ENCODE results near the gene SAP30L.

The SAP30L gene

DNA sequence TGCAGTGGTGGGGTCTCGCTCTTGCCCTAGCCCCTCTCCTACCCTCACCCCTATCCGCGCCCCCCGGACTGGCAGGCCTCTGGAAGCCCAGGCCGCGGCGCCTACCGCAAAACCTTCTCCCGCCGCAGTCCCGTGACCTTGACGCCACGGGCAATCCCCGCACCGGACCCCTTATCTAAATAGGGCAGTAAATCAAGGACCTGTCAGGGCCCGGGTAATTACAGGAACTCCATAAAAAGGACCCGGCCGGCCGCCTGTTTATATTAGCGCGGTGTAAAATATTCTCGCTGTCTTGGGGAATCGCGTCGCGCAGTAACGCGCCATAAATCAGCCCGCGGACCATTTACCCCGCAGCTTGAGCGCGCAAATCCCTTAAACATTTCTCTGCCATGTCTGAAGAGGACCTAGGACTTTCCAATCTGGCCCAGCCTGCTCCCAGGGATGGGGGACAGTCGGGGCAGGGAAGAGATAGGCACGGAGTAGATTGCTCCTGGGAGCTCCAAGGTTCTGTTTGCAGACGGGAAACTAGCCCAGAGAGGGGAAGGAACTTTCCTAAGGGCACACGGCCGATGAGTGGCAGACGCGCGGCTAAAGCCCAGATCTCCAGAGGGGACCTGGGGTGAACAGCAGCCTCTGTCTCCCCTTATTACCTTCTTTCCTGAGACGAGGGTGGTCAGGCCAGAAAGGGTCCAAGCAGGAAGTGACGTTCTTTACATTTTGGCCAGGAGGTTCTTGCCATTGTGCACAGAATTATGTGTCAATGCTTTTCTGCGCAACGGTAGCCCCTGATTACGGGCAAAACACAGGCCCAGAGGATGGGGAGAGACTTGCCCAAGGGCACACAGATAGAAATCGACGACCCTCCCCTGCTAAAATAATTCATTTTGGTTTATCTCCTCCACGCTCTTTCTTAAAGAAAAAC is 37.0 kb downstream of the SAP30L start:
- DNase-seq = no peak

DNA sequence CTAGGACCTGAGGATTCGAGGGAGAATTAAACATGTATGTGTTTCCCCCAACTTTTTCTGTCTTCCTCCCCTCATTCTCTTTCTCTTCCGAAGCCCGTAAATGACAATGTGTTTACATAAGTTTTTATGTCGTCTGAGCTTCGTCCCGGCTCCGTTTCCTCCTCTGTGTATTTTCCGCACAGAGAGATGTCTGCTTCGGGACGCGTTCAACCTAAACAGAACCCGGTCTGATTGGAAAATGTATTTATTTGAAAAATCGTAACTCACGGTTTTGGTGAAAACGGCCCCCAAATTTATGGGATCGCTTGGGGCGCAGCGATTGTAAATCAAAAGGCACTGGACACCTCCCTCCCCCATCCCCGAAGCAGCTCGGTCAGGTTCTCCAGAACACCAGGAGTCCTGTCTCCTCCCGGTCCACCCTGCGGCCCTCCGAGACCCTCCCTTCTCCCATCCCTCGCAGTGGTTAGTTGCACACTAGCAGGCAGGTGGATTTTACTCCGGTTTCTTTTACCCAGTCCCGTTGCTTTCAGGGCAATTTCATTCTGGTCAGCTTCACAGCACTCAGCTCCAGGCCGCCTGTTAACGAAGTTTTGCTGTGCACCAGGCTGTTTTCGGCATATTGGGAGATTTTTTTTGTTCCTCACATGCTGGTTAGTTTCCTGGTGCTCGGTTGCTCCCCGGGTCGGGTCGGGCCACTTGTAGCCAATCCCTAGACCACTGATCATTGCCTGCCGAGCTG is 38.0 kb downstream of the SAP30L start:
- DNase-seq = no peak

DNA sequence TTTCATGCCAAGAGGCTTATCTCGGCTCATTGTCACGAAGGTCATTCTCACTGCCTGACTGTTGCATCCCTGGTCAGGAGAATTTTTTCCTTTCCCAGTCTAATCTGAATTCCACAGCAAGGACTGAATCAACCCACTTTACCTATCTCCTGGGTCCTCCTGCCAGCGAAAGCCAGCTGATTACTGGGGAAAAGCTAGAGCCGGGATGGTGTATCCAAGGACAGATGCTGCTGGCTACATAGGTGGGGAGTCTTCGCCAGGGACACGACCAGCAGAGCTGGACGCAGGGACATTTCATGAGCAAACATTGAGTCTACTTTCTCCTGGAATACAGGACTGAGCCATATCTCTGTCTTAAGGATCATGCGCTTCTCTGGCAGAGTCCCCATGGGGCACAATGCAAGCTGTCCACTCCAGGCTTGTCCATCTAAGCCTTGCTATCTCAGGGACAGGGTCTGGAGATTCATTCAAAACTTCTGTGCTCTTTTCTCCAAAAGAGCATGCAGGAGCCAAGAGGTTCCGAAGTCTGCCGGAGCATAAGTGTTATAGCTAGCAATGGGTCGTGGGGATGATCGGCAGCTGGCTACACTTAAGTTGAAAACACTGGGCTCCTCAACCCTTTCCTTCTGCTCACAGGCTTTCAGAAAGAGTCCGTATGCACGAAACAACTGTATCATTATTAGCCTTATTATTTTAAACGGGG is 38.7 kb downstream of the SAP30L start:
- no peak for DNase-seq

DNA sequence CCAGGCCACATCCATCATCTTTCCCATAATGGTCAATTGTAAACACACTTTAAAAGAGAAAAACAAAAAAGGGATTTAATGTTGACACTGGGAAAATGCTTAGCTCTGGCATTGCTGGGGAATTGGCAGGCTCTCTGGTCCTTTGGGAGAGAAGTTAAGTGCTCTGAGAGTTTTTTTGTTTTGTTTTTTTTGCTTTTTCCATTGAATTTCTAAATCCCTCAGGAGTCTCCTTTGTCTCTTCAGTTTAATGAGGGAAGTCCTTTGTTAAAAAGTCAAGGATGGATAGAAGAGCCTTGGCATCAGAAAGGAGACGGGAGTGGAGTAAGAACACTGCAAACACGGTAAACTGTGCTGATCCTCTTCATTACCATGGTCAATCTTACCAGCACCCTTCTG is 39.3 kb downstream of the SAP30L start:
- no peak for DNase-seq

DNA sequence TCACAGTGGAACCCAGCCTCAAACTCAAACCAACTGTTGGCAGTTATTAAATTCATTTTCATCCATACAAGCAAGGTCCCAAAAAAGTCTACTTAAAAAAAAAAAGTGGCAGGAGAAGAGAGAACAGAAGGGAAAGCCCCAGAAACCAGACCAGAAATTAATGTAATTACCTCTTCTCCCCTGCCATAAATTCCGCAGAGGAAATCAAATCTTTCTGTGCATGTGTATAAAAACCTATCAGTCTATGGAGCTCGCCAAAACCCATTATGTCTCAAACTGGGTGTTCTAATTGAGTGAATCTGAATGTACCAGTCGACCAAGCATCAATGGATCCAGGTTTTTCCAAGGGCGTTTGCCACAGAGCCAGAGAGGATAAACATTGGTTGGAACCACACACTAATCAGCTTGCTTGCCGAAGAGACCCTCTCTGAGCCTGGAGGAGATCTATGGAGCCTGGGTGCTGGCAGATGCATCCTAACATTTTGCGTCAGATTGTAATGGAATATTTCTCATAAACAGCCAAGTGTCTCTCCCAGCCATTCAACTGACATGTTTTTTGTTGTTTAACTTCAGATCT is 40.1 kb downstream of the SAP30L start:
- DNase-seq = no peak

DNA sequence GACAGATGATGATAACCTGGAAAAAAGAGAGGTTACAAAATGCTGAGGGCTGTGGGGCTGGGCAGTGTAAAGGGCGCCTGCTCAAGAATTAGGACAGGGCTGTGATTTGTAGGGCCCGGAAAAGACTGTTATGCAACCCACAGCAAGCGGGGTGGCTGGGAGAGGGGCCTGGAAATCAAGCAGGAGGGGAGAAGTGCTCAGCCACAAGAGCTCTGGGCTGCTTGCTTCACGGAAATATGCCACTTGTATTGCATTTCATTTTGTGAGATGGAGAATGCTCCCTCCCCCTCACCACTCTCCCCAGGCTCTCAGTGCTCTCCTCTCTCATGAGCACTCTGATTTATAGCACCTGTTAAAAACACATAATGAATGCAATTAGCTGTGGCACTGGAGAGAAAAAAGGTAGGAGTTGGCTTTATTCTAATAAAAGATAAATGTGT is 40.6 kb downstream of the SAP30L start:
- no peak for DNase-seq

DNA sequence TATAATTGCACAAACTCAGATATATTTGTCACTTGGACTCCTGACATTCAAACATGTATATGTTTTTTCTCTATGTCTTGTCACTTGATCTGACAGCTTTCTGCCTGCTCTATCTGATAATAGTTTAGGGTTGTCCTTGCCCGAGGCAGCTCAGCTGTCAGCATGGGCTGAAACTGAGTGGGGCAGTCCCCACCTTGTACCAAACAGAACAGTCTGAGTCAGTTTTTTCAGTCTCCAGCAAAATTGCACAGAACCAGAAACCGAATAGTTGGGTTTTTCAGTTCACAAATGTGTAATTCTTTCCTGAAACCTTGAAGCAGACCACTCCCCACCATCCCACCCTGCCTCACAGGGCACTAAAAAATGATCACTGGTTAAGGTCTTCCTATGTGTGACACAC is 41.7 kb downstream of the SAP30L start:
- DNase-seq = no peak

DNA sequence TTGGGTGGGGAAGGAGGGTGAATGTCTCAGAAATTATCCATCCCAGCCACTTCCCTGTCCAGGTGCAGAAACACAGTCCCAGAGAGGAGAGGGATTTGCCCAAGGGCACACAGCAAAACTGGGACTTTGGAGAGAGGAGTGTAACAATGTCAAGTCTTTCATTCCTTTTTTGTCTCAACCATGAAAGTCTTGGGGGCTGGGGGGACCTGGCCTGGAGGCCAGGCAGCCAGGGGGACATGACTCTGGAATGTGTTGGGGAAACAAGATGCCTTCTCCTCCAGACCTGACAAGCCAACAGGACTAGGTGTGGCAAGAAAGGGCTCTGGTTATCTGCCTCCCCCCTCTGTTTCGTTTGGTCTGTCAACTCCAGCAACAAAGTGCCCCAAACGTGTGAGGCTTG is 46.1 kb downstream of the SAP30L start:
- no peak for DNase-seq

DNA sequence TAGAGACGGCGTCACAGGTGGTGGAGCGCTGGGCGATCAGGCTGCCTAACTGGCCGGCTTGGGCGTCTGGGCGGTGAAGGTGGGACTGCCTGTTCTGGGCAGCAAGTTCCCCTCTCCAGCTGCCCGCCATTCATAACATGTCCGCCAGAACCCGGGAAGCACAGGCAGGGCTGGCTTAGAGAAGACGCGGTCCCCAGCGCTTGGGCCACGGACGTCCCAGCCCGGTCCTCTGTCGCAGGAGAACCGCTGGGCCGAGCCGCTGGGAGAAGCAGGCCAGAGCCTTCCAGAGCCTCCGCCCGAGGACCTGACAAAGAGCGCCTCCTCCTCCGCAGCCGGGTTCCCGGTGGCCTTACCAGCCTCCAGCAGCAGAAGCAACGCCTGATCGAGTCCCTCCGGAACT is 47.5 kb downstream of the SAP30L start:
- DNase-seq = no peak

DNA sequence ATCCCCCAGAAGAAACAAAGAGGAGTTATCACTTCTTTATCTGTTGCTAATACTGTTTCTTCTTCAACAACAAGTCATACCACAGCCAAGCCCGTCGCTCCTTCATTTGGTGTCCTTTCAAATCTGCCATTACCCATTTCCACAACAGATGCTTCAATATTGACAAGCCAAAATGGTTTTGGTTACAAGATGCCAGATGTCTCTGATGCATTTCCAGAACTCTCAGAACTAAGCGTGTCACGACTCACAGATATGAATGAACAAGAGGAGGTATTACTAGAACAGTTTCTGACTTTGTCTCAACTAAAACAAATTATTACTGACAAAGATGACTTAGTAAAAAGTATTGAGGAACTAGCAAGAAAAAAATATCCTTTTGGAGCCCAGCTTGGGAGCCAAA is 48.2 kb downstream of the SAP30L start:
- no peak for DNase-seq

DNA sequence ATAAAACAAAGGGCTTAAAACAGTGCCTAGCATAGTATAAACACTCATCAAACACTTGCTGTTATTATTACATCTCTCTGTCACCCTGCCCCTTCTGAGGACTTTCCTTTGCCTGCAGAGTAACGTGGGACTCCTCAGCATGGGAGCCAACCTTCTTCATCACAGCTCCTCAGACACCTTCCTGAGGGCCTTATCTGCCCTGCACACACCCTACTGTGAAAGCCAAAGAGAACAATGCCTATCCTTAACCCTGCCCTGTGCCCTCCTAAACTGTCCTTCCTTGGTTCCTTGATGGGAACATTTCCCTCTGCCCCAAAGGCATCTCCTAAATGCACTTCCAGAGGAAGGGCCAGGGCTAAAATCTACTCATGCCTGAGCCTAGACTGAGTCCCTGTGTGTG is 52.8 kb downstream of the SAP30L start:
- DNase-seq = no peak

DNA sequence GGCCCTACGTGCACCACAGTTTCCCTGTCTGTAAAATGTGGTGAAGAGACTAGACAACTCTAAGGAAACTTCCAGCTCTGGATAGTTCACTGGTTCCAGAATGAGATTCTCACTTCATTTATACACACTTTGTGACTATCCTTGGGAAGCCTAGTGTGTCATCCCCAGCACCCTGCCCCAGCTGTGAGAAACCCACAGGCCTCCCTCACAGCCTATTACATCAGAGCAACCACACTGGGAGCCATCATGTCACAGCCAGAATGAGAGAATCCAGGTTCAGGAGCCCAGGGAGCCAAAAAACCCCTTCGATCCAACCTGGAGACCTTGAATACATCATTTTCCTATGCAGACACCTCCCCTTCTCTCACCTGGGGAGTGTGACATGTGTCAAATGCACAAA is 53.2 kb downstream of the SAP30L start:
- no peak for DNase-seq

DNA sequence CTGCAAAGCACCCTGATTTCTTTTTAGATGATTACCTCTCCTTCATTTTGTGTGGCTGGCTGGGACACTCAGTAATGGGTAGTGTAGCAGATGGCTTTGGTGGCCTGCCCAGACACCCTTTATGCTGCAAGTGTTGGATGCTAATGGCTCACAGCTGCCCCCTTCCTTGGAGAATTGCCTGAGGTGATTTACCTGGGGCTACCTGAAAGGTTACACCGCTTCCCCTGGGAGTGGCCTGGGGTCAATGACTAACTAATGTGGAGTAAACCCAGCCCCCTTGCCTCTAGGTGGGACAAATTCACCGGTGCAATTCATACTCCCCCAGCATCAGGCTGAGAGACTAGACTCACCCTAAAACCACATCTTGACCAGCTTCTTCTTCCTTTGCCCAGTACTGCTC is 55.8 kb downstream of the SAP30L start:
- DNase-seq = no peak

DNA sequence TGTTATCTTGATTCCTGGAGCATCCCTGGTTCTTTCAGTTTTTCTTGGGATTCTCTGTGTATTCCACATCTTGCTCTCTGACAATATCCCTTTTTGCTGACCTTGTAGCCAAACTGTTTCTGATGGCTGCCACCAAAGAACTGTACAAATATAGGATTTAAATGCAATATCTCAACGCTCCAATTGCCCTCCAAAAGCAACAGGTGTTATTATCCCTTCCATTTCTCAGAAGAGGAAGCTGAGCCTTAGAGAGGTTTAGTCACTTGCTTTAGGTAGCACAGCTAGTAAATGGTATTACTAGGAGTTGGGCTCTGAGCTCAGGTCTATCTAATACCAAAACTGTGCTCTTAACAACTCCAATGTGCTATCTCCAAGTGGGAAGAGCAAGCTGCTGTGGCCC is 56.4 kb downstream of the SAP30L start:
- DNase-seq = no peak

DNA sequence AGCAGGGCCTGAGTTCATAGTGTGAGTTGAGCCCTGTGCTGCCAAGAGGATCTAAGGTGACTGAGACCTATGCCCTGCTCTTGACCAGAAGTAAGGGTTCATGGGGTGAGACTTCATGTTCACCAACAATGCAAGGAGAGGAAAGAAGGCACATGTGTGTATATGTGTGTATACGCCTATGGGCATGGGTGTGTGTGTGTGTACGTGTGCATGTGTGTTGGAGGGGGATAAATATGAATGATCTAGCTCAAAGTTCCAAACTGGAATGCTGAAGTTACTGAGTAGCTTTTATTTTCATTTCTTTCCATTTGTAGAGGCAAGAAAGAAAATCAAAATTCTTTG is 57.9 kb downstream of the SAP30L start:
- no peak for DNase-seq

DNA sequence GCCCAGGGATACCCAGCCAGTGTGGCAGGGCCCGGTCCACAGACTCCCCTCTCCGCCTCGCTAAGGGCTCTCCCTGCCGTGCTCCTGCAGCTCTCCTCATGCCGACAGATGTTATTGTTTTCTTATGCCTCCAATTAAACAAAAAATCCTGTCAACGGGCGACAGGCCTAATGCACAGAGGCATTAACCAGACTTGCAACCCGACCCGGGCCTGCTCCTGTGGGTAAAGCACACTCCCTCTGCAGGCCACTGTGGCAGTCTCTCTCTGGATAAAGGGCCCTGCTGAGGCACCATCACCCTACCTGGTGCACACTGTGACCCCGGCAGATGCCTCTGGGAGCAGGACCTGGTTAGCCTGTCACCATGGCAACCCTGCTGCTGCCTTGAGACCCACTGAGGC is 59.8 kb downstream of the SAP30L start:
- no peak for DNase-seq

DNA sequence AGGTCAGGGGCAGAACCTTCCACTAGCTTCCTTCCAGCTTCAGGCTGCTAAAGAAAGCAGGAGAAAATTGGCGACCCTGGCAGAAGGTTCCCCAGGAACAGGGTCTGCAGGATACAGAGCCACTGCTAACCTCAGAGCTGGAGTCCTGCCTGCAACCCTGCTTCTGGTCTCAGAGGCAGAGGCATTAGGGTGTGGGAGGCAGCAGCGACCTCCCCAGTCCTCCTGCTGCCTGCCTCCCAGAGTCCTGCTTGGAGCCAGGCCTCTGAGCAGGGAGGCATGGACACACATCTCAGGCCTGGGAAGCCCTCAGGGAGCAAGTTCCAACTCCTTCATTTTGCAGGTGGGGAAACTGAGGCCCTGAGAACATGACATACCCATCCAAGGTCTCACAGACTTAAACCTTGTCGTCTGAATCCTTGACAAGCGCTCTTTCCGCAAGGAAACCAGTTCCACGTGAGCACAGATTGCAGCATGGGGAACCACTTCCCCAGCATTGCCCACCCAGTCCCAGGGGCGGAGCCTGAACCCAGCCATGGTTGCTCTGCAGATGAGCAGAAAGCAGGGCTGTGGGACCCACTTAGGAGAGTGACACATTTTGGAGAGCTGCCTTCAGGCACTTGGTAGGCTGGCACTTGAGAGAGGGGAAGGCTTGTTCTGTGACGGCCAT is 60.4 kb downstream of the SAP30L start:
- DNase-seq = no peak

DNA sequence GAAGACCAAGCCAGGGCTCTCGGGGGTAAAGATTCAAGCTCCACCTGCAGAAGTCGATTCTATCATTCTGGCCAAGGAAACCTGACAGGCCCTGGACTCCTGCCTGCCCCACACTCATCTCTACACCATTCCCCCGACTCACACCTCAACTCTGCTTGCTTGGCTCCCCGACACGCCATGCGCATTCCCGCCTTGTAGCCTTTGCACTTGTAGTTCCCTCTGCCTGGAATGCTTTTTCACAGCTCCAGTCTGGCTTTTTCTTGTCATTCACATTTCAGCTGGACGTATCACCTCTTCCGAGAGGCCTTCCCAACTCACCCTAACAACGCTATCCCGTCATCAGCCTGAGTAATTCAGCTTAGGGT is 60.9 kb downstream of the SAP30L start:
- no peak for DNase-seq

DNA sequence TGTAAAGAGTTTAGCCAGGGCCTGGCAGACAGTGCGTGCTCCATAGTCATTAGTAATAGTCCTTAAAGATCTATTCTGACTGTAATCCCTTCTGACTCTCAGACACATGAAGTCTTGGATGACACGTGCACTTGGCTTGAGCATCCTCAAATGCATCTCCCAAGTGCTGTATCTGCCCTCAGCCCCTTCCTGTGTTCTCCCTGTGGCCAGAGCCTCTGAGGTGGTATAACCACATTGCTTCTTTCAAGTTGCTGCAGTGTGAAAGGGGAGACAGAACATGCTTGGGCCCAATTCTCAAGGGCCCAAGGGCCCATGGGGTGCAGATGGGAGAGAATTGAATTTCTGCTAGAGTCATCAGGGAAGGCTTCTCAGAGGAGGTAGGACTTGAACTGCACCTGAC is 62.3 kb downstream of the SAP30L start:
- no peak for DNase-seq

DNA sequence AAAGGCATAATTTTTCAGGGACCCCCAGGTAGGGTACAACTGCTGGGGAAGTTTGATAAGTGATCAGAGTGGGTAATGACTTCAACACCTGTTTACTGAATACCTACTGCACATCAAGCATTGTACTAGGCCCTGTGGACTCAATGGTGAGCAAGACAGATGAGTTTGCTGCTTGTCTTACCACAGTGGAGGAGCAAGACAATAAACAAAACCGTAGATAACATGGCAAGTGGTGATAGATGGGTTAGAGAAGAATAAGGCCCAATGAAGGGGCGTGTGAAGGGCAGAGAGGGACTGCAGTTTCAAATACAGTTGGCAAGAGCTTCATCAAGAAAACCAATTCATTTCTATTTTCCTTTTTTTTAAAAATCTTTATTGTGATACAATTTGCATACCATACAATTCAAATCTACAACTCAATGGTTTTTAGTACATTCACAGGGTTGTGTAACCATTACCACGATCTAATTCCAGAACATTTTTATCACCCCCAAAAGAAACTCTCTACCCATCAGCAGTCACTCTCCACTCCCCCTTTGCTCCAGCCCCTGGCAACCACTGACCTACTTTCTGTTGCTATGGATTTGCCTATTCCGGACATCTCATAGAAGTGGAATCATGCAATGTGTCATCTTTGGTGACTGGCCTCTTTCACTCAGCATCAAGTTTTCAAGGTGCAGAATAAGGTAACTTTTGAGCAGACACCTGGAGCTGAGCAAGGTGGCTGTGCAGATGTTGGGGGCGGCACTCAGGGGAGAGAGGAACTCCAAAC is 64.2 kb downstream of the SAP30L start:
- DNase-seq = no peak

All from KG1 (cell line).